ENCODE results near the gene ZNF576.
A peak's percentile ranks its signal among the peaks of the same experiment; 100 is the strongest.

Gene ZNF576

GRCh38 chr19:43625918-43626579 lies 29.7 kb downstream of the ZNF576 start:
- Histone ChIP-seq H3K56ac (ENCODE audit: low read length) (peak overlapping the region; percentile 38), H2AK5ac (ENCODE audit: low read length) (no peak overlapping the region), H4K8ac (ENCODE audit: low read depth, low read length) (no peak overlapping the region), H3K4me3 (ENCODE audit: low read length) (no peak overlapping the region), H3K4me2 (ENCODE audit: low read length) (no peak overlapping the region), H2BK15ac (replicated peaks; ENCODE audit: low read depth) (no peak overlapping the region), H3K27ac (ENCODE audit: low read depth, low read length) (no peak overlapping the region), H3K4ac (ENCODE audit: low read depth, low read length) (no peak overlapping the region), H3K79me1 (ENCODE audit: low read length) (no peaks in the 10 kb centered on the region), H3K36me3 (ENCODE audit: control insufficient read depth, insufficient read depth, low read length) (no peaks in the 10 kb centered on the region), H3K4me1 (ENCODE audit: control insufficient read depth, low read depth, low read length) (no peaks in the 10 kb centered on the region), H4K5ac (ENCODE audit: low read length) (no peak overlapping the region), H3K9ac (ENCODE audit: low read length) (no peak overlapping the region), H3K23ac (ENCODE audit: low read length) (no peak overlapping the region), H3K18ac (ENCODE audit: low read length) (no peak overlapping the region), H3K79me2 (ENCODE audit: control insufficient read depth, insufficient read depth, low read length) (no peaks in the 10 kb centered on the region), H2BK120ac (ENCODE audit: low read depth, low read length) (no peak overlapping the region), H2BK5ac (ENCODE audit: low read length) (no peak overlapping the region), H3K27me3 (ENCODE audit: insufficient read depth, low read length, poor library complexity) (no peaks in the 10 kb centered on the region)
- WGBS (ENCODE audit: extremely low coverage, insufficient coverage, low lambda C conversion rate), result no CpG with 5 or more reads among the region's 32 CpGs
- DNase-seq, result peak; percentile 57

GRCh38 chr19:43626838-43627237 lies 30.4 kb downstream of the ZNF576 start:
- H3K36me3 ChIP-seq (ENCODE audit: control insufficient read depth, insufficient read depth, low read length), result no peaks in the 10 kb centered on the region
- no peak overlapping the region for H2BK120ac ChIP-seq (ENCODE audit: low read depth, low read length)
- H3K18ac ChIP-seq (ENCODE audit: low read length), result no peak overlapping the region
- no peak overlapping the region for H2BK5ac ChIP-seq (ENCODE audit: low read length)
- no CpG with 5 or more reads among the region's 17 CpGs for WGBS (ENCODE audit: extremely low coverage, insufficient coverage, low lambda C conversion rate)
- no peak overlapping the region for H2AK5ac ChIP-seq (ENCODE audit: low read length)
- H2BK15ac ChIP-seq (replicated peaks; ENCODE audit: low read depth), result no peak overlapping the region
- H3K79me2 ChIP-seq (ENCODE audit: control insufficient read depth, insufficient read depth, low read length), result no peaks in the 10 kb centered on the region
- no peak overlapping the region for H3K56ac ChIP-seq (ENCODE audit: low read length)
- H4K5ac ChIP-seq (ENCODE audit: low read length), result no peak overlapping the region
- H3K9ac ChIP-seq (ENCODE audit: low read length), result no peak overlapping the region
- no peak overlapping the region for H3K27ac ChIP-seq (ENCODE audit: low read depth, low read length)
- H3K4me1 ChIP-seq (ENCODE audit: control insufficient read depth, low read depth, low read length), result no peaks in the 10 kb centered on the region
- no peaks in the 10 kb centered on the region for H3K79me1 ChIP-seq (ENCODE audit: low read length)
- H3K23ac ChIP-seq (ENCODE audit: low read length), result no peak overlapping the region
- H3K4me2 ChIP-seq (ENCODE audit: low read length), result no peak overlapping the region
- no peak overlapping the region for H3K4ac ChIP-seq (ENCODE audit: low read depth, low read length)
- H4K8ac ChIP-seq (ENCODE audit: low read depth, low read length), result no peak overlapping the region
- no peak for DNase-seq
- no peaks in the 10 kb centered on the region for H3K27me3 ChIP-seq (ENCODE audit: insufficient read depth, low read length, poor library complexity)
- H3K4me3 ChIP-seq (ENCODE audit: low read length), result no peak overlapping the region

GRCh38 chr19:43628646-43629326 lies 32.4 kb downstream of the ZNF576 start:
- no peak overlapping the region for H3K27ac ChIP-seq (ENCODE audit: low read depth, low read length)
- H3K27me3 ChIP-seq (ENCODE audit: insufficient read depth, low read length, poor library complexity), result no peaks in the 10 kb centered on the region
- no peak overlapping the region for H2BK120ac ChIP-seq (ENCODE audit: low read depth, low read length)
- no peak overlapping the region for H4K8ac ChIP-seq (ENCODE audit: low read depth, low read length)
- H3K4me2 ChIP-seq (ENCODE audit: low read length), result no peak overlapping the region
- no peak overlapping the region for H4K5ac ChIP-seq (ENCODE audit: low read length)
- no CpG with 5 or more reads among the region's 3 CpGs for WGBS (ENCODE audit: extremely low coverage, insufficient coverage, low lambda C conversion rate)
- H3K9ac ChIP-seq (ENCODE audit: low read length), result no peak overlapping the region
- no peak for DNase-seq
- H3K79me1 ChIP-seq (ENCODE audit: low read length), result no peaks in the 10 kb centered on the region
- H3K36me3 ChIP-seq (ENCODE audit: control insufficient read depth, insufficient read depth, low read length), result no peaks in the 10 kb centered on the region
- no peak overlapping the region for H2AK5ac ChIP-seq (ENCODE audit: low read length)
- no peak overlapping the region for H2BK15ac ChIP-seq (replicated peaks; ENCODE audit: low read depth)
- no peaks in the 10 kb centered on the region for H3K4me1 ChIP-seq (ENCODE audit: control insufficient read depth, low read depth, low read length)
- H3K56ac ChIP-seq (ENCODE audit: low read length), result no peak overlapping the region
- H3K79me2 ChIP-seq (ENCODE audit: control insufficient read depth, insufficient read depth, low read length), result no peaks in the 10 kb centered on the region
- H3K18ac ChIP-seq (ENCODE audit: low read length), result no peak overlapping the region
- H3K23ac ChIP-seq (ENCODE audit: low read length), result no peak overlapping the region
- no peak overlapping the region for H3K4ac ChIP-seq (ENCODE audit: low read depth, low read length)
- no peak overlapping the region for H3K4me3 ChIP-seq (ENCODE audit: low read length)
- no peak overlapping the region for H2BK5ac ChIP-seq (ENCODE audit: low read length)

- no peak overlapping the region for H4K8ac ChIP-seq (ENCODE audit: low read depth, low read length)
- no CpG with 5 or more reads among the region's 5 CpGs for WGBS (ENCODE audit: extremely low coverage, insufficient coverage, low lambda C conversion rate)
- H3K36me3 ChIP-seq (ENCODE audit: control insufficient read depth, insufficient read depth, low read length), result no peaks in the 10 kb centered on the region
- H3K4me1 ChIP-seq (ENCODE audit: control insufficient read depth, low read depth, low read length), result no peaks in the 10 kb centered on the region
- no peak overlapping the region for H2BK120ac ChIP-seq (ENCODE audit: low read depth, low read length)
- no peak overlapping the region for H3K4me3 ChIP-seq (ENCODE audit: low read length)
- no peak overlapping the region for H2BK15ac ChIP-seq (replicated peaks; ENCODE audit: low read depth)
- H3K4me2 ChIP-seq (ENCODE audit: low read length), result no peak overlapping the region
- H3K4ac ChIP-seq (ENCODE audit: low read depth, low read length), result no peak overlapping the region
- no peak overlapping the region for H2AK5ac ChIP-seq (ENCODE audit: low read length)
- H4K5ac ChIP-seq (ENCODE audit: low read length), result no peak overlapping the region
- no peak overlapping the region for H3K9ac ChIP-seq (ENCODE audit: low read length)
- no peaks in the 10 kb centered on the region for H3K79me2 ChIP-seq (ENCODE audit: control insufficient read depth, insufficient read depth, low read length)
- H3K56ac ChIP-seq (ENCODE audit: low read length), result no peak overlapping the region
- no peak for DNase-seq
- H3K18ac ChIP-seq (ENCODE audit: low read length), result no peak overlapping the region
- H3K23ac ChIP-seq (ENCODE audit: low read length), result no peak overlapping the region
- H3K27ac ChIP-seq (ENCODE audit: low read depth, low read length), result no peak overlapping the region
- no peaks in the 10 kb centered on the region for H3K79me1 ChIP-seq (ENCODE audit: low read length)
- no peaks in the 10 kb centered on the region for H3K27me3 ChIP-seq (ENCODE audit: insufficient read depth, low read length, poor library complexity)
- no peak overlapping the region for H2BK5ac ChIP-seq (ENCODE audit: low read length)
Observed at GRCh38 chr19:43631491-43631890, 35.1 kb downstream of the ZNF576 start.

- Histone ChIP-seq H3K4me2 (ENCODE audit: low read length) (no peak overlapping the region), H2BK15ac (replicated peaks; ENCODE audit: low read depth) (no peak overlapping the region), H3K18ac (ENCODE audit: low read length) (no peak overlapping the region), H3K79me1 (ENCODE audit: low read length) (no peaks in the 10 kb centered on the region), H3K79me2 (ENCODE audit: control insufficient read depth, insufficient read depth, low read length) (no peaks in the 10 kb centered on the region), H2BK120ac (ENCODE audit: low read depth, low read length) (no peak overlapping the region), H3K23ac (ENCODE audit: low read length) (no peak overlapping the region), H3K27ac (ENCODE audit: low read depth, low read length) (no peak overlapping the region), H3K56ac (ENCODE audit: low read length) (no peak overlapping the region), H3K9ac (ENCODE audit: low read length) (no peak overlapping the region), H4K5ac (ENCODE audit: low read length) (no peak overlapping the region), H4K8ac (ENCODE audit: low read depth, low read length) (no peak overlapping the region), H3K4me1 (ENCODE audit: control insufficient read depth, low read depth, low read length) (no peaks in the 10 kb centered on the region), H3K4ac (ENCODE audit: low read depth, low read length) (no peak overlapping the region), H2AK5ac (ENCODE audit: low read length) (no peak overlapping the region), H2BK5ac (ENCODE audit: low read length) (no peak overlapping the region), H3K27me3 (ENCODE audit: insufficient read depth, low read length, poor library complexity) (peaks cover 2% of the 10 kb centered on the region), H3K36me3 (ENCODE audit: control insufficient read depth, insufficient read depth, low read length) (no peaks in the 10 kb centered on the region), H3K4me3 (ENCODE audit: low read length) (no peak overlapping the region)
- WGBS (ENCODE audit: extremely low coverage, insufficient coverage, low lambda C conversion rate), result no CpG with 5 or more reads among the region's 4 CpGs
- DNase-seq, result no peak
Observed at GRCh38 chr19:43633520-43633919, 37.1 kb downstream of the ZNF576 start.
